Spleen (tissue), 7 donors: Measurements from ENCODE around the gene SCAMP5.

Source experiments
- POLR2AphosphoS5 ChIP-seq, 3 donors: sonication (generic); formaldehyde crosslinking; IDR thresholded peaks; one replicate each; pipeline ENCODE4 v1.5.1; 2017; ENCODE audit warnings: antibody characterized with exemption in 3 of 3
- TF ChIP-seq, protein P1 (sequence below), 11 experiments: fragments of 200-600 bp in 7 of 11; fragments of 450-650 bp in 4 of 11; sonication (generic) in 4 of 11; IDR thresholded peaks in 8 of 11; conservative IDR thresholded peaks in 3 of 11; 1 replicate in 7 of 11; 2 replicates in 4 of 11; pipeline versions ENCODE4 v1.4.0 to v1.8.0; 2016 to 2021; ENCODE audit warnings: antibody characterized with exemption in 11 of 11, inconsistent platforms in 4 of 11, mild to moderate bottlenecking in 1 of 11
- donor health status: DM: no; HTN: no; CAD: no; lungs with moderate emphysema.
- donor health status: DM: no; HTN: no; CAD: no.
- donor health status: DM: no; HTN: no; CAD: no.

DNA sequence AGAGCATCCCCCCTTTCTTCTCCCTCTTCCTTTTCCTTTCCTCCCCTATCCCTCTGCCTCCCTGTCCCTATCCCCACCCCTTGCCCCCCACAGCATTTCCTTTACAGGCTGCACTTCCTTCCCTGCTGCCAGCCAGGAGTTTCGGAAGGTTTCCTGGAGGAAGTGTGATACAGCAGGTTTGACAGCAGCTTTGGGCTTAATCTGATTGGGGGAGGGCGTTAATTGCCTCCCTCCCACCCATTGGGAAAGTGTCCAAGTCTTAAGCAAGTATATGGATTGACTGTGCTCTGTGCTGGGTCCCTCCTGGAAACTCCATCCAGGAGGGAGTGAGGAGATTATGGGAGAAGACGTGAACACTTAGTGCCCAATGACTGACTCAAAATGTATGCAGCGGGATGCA lies 1.8 kb downstream of the SCAMP5 start:
- TF ChIP-seq, protein P1, sequence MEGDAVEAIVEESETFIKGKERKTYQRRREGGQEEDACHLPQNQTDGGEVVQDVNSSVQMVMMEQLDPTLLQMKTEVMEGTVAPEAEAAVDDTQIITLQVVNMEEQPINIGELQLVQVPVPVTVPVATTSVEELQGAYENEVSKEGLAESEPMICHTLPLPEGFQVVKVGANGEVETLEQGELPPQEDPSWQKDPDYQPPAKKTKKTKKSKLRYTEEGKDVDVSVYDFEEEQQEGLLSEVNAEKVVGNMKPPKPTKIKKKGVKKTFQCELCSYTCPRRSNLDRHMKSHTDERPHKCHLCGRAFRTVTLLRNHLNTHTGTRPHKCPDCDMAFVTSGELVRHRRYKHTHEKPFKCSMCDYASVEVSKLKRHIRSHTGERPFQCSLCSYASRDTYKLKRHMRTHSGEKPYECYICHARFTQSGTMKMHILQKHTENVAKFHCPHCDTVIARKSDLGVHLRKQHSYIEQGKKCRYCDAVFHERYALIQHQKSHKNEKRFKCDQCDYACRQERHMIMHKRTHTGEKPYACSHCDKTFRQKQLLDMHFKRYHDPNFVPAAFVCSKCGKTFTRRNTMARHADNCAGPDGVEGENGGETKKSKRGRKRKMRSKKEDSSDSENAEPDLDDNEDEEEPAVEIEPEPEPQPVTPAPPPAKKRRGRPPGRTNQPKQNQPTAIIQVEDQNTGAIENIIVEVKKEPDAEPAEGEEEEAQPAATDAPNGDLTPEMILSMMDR (IDR thresholded peaks at IDR 0.05 in 8 of 11, conservative IDR thresholded peaks at IDR 0.05 in 3 of 11): no peak
- no peak for TF ChIP-seq POLR2AphosphoS5 (IDR thresholded peaks at IDR 0.05)
